Nephron progenitor cell (in vitro differentiated cells): ENCODE measurements around the gene TM7SF3.

Source experiments
- DNase-seq: peaks from one replicate; pipeline ENCODE4 v3.0.0; 2021
- H3K27ac Mint-ChIP-seq: 2 replicates; pipeline ENCODE4 v1.8.0; 2021; ENCODE audit warnings: mild to moderate bottlenecking, moderate library complexity, mixed read lengths
- H3K27me3 Mint-ChIP-seq: 2 replicates; pipeline ENCODE4 v1.8.0; 2021; ENCODE audit warnings: mild to moderate bottlenecking, low read depth, mixed read lengths; ENCODE audit not compliant: poor library complexity
- H3K36me3 Mint-ChIP-seq: 2 replicates; pipeline ENCODE4 v1.8.0; 2021; ENCODE audit warnings: low read depth, mixed read lengths
- H3K4me1 Mint-ChIP-seq: 2 replicates; pipeline ENCODE4 v1.8.0; 2021; ENCODE audit warnings: mixed read lengths
- H3K4me3 Mint-ChIP-seq: 2 replicates; pipeline ENCODE4 v1.8.0; 2021; ENCODE audit warnings: mild to moderate bottlenecking, moderate library complexity, mixed read lengths
- H3K9me3 Mint-ChIP-seq: 2 replicates; pipeline ENCODE4 v1.8.0; 2021; ENCODE audit warnings: mild to moderate bottlenecking, moderate library complexity, mixed read lengths
- TF ChIP-seq, protein P1 (sequence below): fragments of 200-600 bp; sonication (generic); IDR thresholded peaks from 2 replicates; pipeline ENCODE4 v1.5.0; 2021; ENCODE audit warnings: antibody characterized with exemption

Gene TM7SF3

DNA sequence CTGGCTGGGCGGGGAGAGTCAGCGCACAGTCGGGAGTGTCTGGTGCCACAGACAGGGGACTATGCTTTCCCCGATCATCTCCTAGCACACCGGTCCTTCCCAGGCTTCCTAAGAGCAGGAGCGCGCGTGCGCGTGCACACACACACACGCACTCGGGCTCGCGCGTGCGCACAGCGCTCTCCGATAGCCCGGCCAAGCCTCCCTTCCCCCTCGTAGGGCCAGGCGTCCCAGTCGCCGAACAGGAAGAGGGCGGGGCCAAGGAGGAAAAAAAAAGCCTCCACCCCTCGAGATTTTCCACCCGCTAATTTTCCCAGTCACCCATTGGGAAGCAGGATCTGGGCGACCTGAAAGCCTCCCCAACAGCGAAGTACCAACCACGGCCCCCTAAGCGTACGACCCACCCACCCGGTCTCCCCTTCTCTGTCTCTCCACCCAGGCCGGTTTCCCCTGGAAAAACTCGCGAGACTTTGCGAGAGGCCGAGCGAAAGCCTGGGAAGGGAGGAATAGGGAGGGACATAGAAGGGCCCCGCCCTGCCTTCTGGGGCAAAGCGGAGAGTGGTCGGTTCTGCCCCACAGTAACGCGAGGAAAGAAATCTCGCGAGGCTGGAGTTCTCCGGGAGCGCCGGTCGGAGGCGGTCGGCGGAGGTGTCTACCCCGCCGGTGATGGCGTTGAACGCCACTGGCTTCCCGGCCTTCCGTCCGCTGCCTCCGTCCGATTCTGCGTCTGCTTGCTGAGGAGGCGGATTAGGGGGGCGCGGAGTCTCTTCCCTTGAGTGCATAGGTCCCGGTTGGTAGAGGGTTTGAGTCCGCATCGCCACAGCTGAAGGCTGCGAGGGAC, 76.1 kb downstream of the TM7SF3 start, which contains the start of the genes FGFR1OP2 and INTS13:
TSS of gene FGFR1OP2 (plus strand) at position 608 of the 838 bp plus-strand sequence. CDS start 15,689 bp downstream, outside the sequence.
TSS of gene INTS13 (minus strand) at position 119 of the 838 bp plus-strand sequence. CDS start 1,178 bp downstream, outside the sequence.
- peaks cover 54% of the 10 kb centered on the region for H3K4me1 Mint-ChIP-seq
- H3K27me3 Mint-ChIP-seq: no peaks in the 10 kb centered on the region
- TF ChIP-seq, protein P1, sequence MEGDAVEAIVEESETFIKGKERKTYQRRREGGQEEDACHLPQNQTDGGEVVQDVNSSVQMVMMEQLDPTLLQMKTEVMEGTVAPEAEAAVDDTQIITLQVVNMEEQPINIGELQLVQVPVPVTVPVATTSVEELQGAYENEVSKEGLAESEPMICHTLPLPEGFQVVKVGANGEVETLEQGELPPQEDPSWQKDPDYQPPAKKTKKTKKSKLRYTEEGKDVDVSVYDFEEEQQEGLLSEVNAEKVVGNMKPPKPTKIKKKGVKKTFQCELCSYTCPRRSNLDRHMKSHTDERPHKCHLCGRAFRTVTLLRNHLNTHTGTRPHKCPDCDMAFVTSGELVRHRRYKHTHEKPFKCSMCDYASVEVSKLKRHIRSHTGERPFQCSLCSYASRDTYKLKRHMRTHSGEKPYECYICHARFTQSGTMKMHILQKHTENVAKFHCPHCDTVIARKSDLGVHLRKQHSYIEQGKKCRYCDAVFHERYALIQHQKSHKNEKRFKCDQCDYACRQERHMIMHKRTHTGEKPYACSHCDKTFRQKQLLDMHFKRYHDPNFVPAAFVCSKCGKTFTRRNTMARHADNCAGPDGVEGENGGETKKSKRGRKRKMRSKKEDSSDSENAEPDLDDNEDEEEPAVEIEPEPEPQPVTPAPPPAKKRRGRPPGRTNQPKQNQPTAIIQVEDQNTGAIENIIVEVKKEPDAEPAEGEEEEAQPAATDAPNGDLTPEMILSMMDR: no peak
- peak; percentile 98 for DNase-seq
- peak within 1 kb of the TSS; percentile 95 for H3K4me3 Mint-ChIP-seq
- peaks cover 33% of the 10 kb centered on the region for H3K36me3 Mint-ChIP-seq
- H3K27ac Mint-ChIP-seq: peak within 1 kb of the TSS; percentile 100
- peaks cover 9% of the 10 kb centered on the region for H3K9me3 Mint-ChIP-seq

DNA sequence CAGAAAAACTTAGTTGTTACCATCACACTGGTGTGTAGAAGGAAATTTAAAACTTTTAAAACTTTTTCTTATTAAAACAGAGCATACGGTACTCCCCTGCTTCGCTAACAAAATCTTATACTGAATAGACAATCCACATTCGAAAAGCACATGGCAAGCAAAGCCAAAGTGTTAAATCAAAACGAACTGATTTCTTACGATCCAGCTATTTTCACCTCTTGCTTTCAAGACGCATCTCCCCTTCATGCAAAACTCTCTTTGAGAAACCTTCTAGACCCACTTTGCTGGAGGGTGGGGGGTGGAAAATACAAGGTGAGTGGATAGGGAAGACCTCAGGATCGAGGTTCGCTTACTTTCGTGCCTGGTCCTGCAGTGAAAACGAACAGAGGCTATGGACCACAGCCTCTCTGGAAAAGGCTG, 76.7 kb downstream of the TM7SF3 start:
- no peaks in the 10 kb centered on the region for H3K27me3 Mint-ChIP-seq
- H3K9me3 Mint-ChIP-seq: peaks cover 3% of the 10 kb centered on the region
- peak overlapping the region; percentile 95 for H3K4me3 Mint-ChIP-seq
- no peak for DNase-seq
- peaks cover 59% of the 10 kb centered on the region for H3K4me1 Mint-ChIP-seq
- peaks cover 33% of the 10 kb centered on the region for H3K36me3 Mint-ChIP-seq
- peak overlapping the region; percentile 100 for H3K27ac Mint-ChIP-seq
- TF ChIP-seq, protein P1: no peak

DNA sequence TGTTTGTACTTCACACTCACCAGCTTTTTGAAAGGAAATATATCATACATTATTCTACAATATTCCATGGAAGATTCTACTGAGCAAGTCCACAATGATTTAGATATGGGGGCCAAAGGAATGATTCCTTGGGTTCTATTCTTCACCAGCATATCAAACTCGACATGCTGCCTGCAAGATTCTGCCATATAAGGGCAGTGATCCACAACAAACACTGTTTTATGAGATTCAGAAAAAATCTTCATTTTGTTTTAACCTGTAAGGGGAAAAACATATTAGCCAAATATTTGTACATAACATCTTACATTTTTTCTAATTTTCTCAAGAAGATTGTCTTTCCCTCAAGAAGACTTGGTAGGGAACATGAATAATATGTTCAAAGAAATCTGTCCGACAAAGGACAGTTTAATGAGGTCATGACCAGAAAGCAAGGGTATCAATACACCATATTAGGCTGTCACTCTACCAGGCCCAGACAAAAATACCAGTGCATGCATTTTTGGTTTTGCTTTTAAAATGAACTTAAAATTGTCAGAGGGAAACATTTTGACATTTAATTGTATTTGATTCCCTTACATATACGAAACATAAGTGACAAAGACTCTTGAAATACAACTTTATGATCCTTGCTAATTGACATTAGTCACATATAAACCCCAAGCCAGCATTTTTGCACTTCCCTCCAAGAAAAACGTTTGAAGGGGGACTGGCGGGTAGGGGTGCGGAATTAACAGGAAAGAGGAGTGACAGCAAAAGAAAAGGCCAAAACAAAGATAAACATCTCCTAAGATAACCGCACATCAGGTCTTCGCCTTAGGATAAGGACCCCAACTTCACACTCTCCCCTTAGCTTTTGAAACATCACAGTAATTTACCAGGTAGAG, 77.4 kb downstream of the TM7SF3 start:
- peak overlapping the region; percentile 100 for H3K27ac Mint-ChIP-seq
- H3K36me3 Mint-ChIP-seq: peaks cover 34% of the 10 kb centered on the region
- H3K27me3 Mint-ChIP-seq: no peaks in the 10 kb centered on the region
- DNase-seq: no peak
- TF ChIP-seq, protein P1: no peak
- H3K4me3 Mint-ChIP-seq: peak overlapping the region; percentile 95
- peaks cover 59% of the 10 kb centered on the region for H3K4me1 Mint-ChIP-seq
- H3K9me3 Mint-ChIP-seq: no peaks in the 10 kb centered on the region

DNA sequence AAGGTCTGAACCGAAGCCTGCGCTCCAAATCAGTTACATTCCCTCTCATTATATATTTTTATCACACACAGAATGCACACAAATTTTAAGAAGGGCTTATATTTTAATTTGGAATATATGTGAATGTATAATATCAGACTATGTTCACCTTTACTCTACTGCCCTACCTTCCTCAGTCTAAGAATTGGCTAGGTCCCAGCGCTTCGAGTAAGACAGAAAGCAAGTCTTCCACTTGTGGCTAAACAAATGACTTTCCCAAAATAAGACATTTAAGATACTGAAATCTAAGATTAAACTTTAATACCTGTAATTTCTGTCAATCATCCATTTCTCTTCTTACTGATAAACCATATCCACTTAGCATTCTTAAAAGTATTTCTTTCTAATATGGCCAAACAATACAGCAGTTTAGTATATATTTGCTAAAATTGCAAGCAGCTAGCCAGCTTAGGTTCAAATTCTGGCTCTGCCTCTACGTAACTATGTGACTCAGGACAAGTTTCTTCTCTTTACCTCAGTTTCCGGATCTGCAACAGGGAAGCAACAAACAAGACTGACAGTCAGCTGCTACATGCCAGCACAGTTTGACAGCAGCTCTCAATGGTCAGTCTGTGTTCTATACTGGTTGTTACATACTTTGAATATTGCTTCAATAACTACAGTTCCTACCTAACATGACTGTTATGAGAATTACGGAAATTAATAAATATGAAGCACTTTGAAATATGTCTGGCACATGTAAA, 78.4 kb downstream of the TM7SF3 start:
- peaks cover 51% of the 10 kb centered on the region for H3K4me1 Mint-ChIP-seq
- H3K4me3 Mint-ChIP-seq: peak overlapping the region; percentile 95

DNA sequence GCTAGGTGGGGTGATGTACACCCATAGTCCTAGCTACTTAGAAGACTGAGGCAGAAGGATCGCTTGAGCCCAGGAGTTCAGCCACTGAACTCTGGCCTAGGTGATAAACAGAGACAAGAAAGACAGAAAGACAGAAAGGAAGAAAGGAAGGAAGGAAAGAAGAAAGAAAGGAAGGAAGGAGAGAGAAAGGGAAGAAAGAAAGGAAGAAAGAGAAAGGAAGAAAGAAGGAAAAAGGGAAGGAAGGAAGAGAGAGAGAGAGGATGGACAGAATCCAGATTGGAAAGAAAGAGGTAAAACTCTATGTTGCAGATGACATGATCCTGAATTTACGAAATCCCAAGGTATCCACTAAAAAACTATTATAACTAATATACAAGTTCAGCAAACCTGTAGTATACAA, 84.6 kb downstream of the TM7SF3 start:
- TF ChIP-seq, protein P1: no peak
- no peak for DNase-seq
- Mint-ChIP-seq H3K4me1 (peaks cover 9% of the 10 kb centered on the region), H3K4me3 (no peak overlapping the region), H3K36me3 (peaks cover 46% of the 10 kb centered on the region), H3K9me3 (no peaks in the 10 kb centered on the region), H3K27ac (peak overlapping the region; percentile 7), H3K27me3 (no peaks in the 10 kb centered on the region)

More for the DNA sequence above, 78.4 kb downstream of the TM7SF3 start:
- Mint-ChIP-seq H3K27me3 (no peaks in the 10 kb centered on the region), H3K36me3 (peaks cover 29% of the 10 kb centered on the region), H3K27ac (no peak overlapping the region), H3K9me3 (no peaks in the 10 kb centered on the region)
- no peak for DNase-seq
- TF ChIP-seq, protein P1: no peak
